Endodermal cell (in vitro differentiated cells): ENCODE results near the gene KIF3A. TPM values are rescaled to one million over a fixed set of nuclear protein-coding genes. Genes with fewer than 3 reads are reported as not detected.
A peak's percentile ranks its signal among the peaks of the same experiment; 100 is the strongest.

Experiments used
- DNase-seq: peaks from one replicate; pipeline ENCODE4 v3.0.0-alpha.2; 2017
- H3K27ac ChIP-seq: 2 replicates; pipeline ENCODE4 v1.5.1; 2013; ENCODE audit warnings: mild to moderate bottlenecking, low read depth, low read length, moderate library complexity
- H3K27me3 ChIP-seq: 2 replicates; pipeline ENCODE4 v1.6.1; 2013; ENCODE audit warnings: mild to moderate bottlenecking, low read length, moderate library complexity; ENCODE audit not compliant: insufficient read depth, control insufficient read depth, poor library complexity, severe bottlenecking
- H3K36me3 ChIP-seq: 2 replicates; pipeline ENCODE4 v1.7.0; 2013; ENCODE audit warnings: mild to moderate bottlenecking, low read length, moderate library complexity; ENCODE audit not compliant: control insufficient read depth, insufficient read depth
- H3K4me1 ChIP-seq: one replicate; pipeline ENCODE4 v1.7.0; 2013; ENCODE audit warnings: low read length; ENCODE audit not compliant: control insufficient read depth, insufficient read depth
- H3K4me3 ChIP-seq: 2 replicates; pipeline ENCODE4 v1.5.1; 2013; ENCODE audit warnings: mild to moderate bottlenecking, low read length, moderate library complexity
- H3K9ac ChIP-seq: 2 replicates; pipeline ENCODE4 v1.6.1; 2013; ENCODE audit warnings: mild to moderate bottlenecking, low read length, moderate library complexity; ENCODE audit not compliant: poor library complexity, severe bottlenecking; ENCODE audit errors: extremely low read depth
- H3K9me3 ChIP-seq: 2 replicates; pipeline ENCODE4 v1.6.1; 2013; ENCODE audit warnings: mild to moderate bottlenecking, low read length, moderate library complexity; ENCODE audit not compliant: control insufficient read depth
- H3K27ac Mint-ChIP-seq: 2 replicates; pipeline ENCODE4 v1.8.0; 2020; ENCODE audit warnings: mixed read lengths
- H3K27me3 Mint-ChIP-seq: 2 replicates; pipeline ENCODE4 v1.8.0; 2021; ENCODE audit warnings: mild to moderate bottlenecking, mixed read lengths; ENCODE audit not compliant: insufficient read depth
- H3K36me3 Mint-ChIP-seq: 2 replicates; pipeline ENCODE4 v1.8.0; 2020; ENCODE audit warnings: low read depth, mixed read lengths
- H3K4me1 Mint-ChIP-seq: 2 replicates; pipeline ENCODE4 v1.8.0; 2020; ENCODE audit warnings: mixed read lengths
- H3K4me3 Mint-ChIP-seq: 2 replicates; pipeline ENCODE4 v1.8.0; 2020; ENCODE audit warnings: mild to moderate bottlenecking, moderate library complexity, mixed read lengths
- H3K9me3 Mint-ChIP-seq: 2 replicates; pipeline ENCODE4 v1.8.0; 2020; ENCODE audit warnings: mild to moderate bottlenecking, mixed read lengths
- WGBS, 2 experiments: methylation state at CpG; one replicate each; pipeline versions ENCODE4 v1.1.5 to v1.1.7; 2013; ENCODE audit warnings: missing lambda C conversion rate in 2 of 2, mixed read lengths in 1 of 2; ENCODE audit not compliant: insufficient coverage in 1 of 2, insufficient read length in 1 of 2; 5-methylcytosine and 5-hydroxymethylcytosine counted together
- total RNA-seq, 2 donors: library from RNA; stranded (reverse); fragmentation: NEBNext Ultra II Directional in 1 of 2; extraction: Animal tissue kit (Norgen Biotek cat#: 25700) in 1 of 2; gene quantifications; 2 replicates in 1 of 2; 3 replicates in 1 of 2; pipeline ENCODE4 v1.2.1, GENCODE V29; 2021
- TF ChIP-seq, protein P1 (sequence below): fragments of 200-600 bp; sonication (generic); conservative IDR thresholded peaks from 2 replicates; pipeline ENCODE4 v1.5.0; 2021; ENCODE audit warnings: antibody characterized with exemption, mild to moderate bottlenecking

The KIF3A gene
- total RNA-seq, 2 donors from 2014 or later: 19.6 to 25.2 TPM

DNA sequence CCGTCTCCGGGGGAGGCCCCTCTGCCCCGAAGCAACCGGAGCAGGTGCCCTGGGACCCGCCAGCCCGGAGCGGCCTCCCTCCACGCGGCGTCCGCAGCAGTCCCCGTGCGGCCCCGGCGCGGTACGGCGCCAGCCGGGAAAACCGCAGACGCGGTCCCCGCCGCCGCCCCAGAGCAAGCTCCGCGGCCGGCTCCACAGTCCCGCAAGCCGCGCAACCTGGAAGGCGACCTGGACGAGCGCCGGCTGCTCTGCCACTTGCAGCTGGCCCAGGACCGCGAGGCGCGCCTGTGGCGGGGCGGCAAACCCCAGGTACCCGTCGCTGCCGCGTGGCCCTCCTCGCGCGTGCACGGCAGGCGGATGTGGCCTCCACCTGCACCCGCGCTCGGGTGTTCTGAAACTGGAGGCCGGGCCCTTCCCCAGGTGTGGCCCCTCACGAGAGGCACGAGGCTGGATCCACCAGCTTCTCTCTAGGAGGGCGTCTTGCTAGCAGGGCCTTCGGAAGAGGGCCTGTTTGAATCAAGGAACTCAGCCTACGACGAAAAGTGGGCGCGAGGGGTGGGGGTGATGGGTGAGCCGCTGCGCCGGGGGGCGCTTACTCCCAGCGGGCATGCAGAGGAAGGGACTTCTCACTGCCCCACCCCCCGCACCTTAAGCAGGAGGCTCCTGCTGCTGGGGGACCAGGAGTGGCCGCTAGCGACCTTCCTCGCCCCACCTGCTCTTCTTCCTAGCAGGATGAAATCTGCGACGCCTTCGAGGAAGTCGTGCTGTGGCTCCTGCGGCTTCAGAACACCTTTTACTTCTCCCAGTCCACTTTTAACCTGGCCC is 10.5 kb upstream of the KIF3A start:
- 21 to 23% methylated on average over 24 to 76 of the region's 76 CpGs for WGBS, 2 experiments
- Histone ChIP-seq H3K27ac (no peak overlapping the region), H3K4me1 (no peaks in the 10 kb centered on the region), H3K36me3 (no peaks in the 10 kb centered on the region), H3K9me3 (no peaks in the 10 kb centered on the region), H3K27me3 (peaks cover 81% of the 10 kb centered on the region), H3K9ac (no peak overlapping the region), H3K4me3 (peak overlapping the region; percentile 70)
- H3K27ac Mint-ChIP-seq: no peak overlapping the region
- no peaks in the 10 kb centered on the region for H3K4me1 Mint-ChIP-seq
- H3K36me3 Mint-ChIP-seq: no peaks in the 10 kb centered on the region
- peaks cover 4% of the 10 kb centered on the region for H3K9me3 Mint-ChIP-seq
- TF ChIP-seq, protein P1, sequence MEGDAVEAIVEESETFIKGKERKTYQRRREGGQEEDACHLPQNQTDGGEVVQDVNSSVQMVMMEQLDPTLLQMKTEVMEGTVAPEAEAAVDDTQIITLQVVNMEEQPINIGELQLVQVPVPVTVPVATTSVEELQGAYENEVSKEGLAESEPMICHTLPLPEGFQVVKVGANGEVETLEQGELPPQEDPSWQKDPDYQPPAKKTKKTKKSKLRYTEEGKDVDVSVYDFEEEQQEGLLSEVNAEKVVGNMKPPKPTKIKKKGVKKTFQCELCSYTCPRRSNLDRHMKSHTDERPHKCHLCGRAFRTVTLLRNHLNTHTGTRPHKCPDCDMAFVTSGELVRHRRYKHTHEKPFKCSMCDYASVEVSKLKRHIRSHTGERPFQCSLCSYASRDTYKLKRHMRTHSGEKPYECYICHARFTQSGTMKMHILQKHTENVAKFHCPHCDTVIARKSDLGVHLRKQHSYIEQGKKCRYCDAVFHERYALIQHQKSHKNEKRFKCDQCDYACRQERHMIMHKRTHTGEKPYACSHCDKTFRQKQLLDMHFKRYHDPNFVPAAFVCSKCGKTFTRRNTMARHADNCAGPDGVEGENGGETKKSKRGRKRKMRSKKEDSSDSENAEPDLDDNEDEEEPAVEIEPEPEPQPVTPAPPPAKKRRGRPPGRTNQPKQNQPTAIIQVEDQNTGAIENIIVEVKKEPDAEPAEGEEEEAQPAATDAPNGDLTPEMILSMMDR: no peak
- DNase-seq: peak; percentile 82
- peak overlapping the region; percentile 38 for H3K4me3 Mint-ChIP-seq
- H3K27me3 Mint-ChIP-seq: peaks cover 78% of the 10 kb centered on the region

DNA sequence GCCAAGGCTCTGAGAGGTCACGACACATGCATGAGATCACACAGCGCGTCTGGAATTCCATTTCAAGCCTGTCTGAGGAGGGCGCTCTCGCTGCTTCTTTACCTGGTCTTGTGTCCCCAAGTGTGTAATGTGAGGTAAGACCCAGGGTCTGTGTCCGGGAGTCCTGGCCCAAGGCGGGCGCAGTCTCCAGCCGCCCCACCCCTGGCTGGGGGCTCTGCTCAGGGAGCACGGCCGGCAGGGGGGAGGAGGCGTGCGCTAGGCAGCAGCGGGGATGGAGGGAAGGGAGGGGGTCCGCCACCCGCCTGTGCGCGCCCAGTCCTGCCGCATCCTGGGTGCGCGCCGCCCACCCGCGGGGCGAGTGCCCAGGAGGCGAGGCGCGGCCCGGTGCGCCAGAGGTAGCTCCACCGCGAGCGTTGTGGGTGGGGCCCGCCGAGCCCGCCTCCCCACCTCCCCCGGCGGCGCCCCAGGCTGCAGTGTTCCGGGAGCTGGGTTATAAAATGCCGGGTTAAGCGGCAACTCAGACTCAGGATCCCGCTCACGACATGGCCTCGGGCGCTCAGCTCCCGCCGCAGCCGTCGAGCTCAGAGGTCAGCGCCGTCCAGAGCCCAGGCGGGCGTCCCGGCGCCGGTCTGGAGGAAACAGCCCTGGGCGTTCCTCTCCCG is 9.7 kb upstream of the KIF3A start, which contains the start of gene CCNI2:
Gene CCNI2 (plus strand): TSS at position 473 of the 662 bp plus-strand sequence. CDS start 70 bp downstream, at position 543.
- no peak within 1 kb of the TSS for H3K9ac ChIP-seq
- TF ChIP-seq, protein P1: peak; percentile 81
- H3K36me3 ChIP-seq: no peaks in the 10 kb centered on the region
- Mint-ChIP-seq H3K27ac (no peak within 1 kb of the TSS), H3K4me3 (peak within 1 kb of the TSS; percentile 38), H3K4me1 (no peaks in the 10 kb centered on the region), H3K36me3 (no peaks in the 10 kb centered on the region), H3K27me3 (peaks cover 80% of the 10 kb centered on the region), H3K9me3 (peaks cover 5% of the 10 kb centered on the region)
- WGBS, 2 experiments: 4% methylated on average over 19 to 59 of the region's 59 CpGs
- peaks cover 3% of the 10 kb centered on the region for H3K9me3 ChIP-seq
- no peak within 1 kb of the TSS for H3K27ac ChIP-seq
- H3K4me3 ChIP-seq: peak within 1 kb of the TSS; percentile 70
- H3K4me1 ChIP-seq: no peaks in the 10 kb centered on the region
- peaks cover 83% of the 10 kb centered on the region for H3K27me3 ChIP-seq
- DNase-seq: peak; percentile 93

DNA sequence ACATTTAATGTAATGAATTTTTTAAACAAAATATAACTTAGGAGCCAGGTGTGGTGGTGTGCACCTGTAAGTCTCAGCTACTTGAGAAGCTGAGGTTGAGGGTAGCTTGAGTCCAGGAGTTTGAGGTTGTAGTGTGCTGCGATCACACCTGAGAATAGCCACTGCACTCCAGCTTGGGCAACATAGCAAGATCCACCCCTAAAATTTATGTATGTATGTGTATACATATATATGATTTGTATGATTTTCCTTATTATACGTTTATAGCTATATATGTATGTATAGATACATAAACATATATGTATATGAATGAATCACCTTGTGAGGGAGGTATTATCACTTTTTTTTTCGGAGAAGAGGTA is 9.2 kb upstream of the KIF3A start:
- Mint-ChIP-seq H3K9me3 (peaks cover 5% of the 10 kb centered on the region), H3K36me3 (no peaks in the 10 kb centered on the region), H3K27me3 (peaks cover 79% of the 10 kb centered on the region), H3K4me3 (peak overlapping the region; percentile 38), H3K27ac (no peak overlapping the region), H3K4me1 (no peaks in the 10 kb centered on the region)
- peaks cover 3% of the 10 kb centered on the region for H3K9me3 ChIP-seq
- DNase-seq: no peak
- H3K27ac ChIP-seq: no peak overlapping the region
- peak overlapping the region; percentile 70 for H3K4me3 ChIP-seq
- no peaks in the 10 kb centered on the region for H3K4me1 ChIP-seq
- 43 to 60% methylated on average over 1 to 2 of the region's 3 CpGs for WGBS, 2 experiments
- H3K9ac ChIP-seq: no peak overlapping the region
- H3K36me3 ChIP-seq: no peaks in the 10 kb centered on the region
- TF ChIP-seq, protein P1: no peak
- H3K27me3 ChIP-seq: peaks cover 83% of the 10 kb centered on the region
